ENCODE measurements around the gene ZDHHC17. TPM values are rescaled to one million over a fixed set of nuclear protein-coding genes. Genes with fewer than 3 reads are reported as not detected.
"Not testable (repeated sequence)": the region's sequence is repeated elsewhere in the genome, so short reads cannot be mapped to it uniquely, and the experiment has no call there.

ZDHHC17 gene
- total RNA-seq, 1 donor = 33.3 TPM

GRCh38 chr12:76720068-76720467 lies 43.8 kb upstream of the ZDHHC17 start:
- TF ChIP-seq CTCF (IDR thresholded peaks at IDR 0.05; ENCODE audit: insufficient read depth, low read length) = no peak
- H3K4me3 ChIP-seq (ENCODE audit: low read depth, low read length) = no peak overlapping the region
- DNase-seq (ENCODE audit: low read depth) = peak; percentile 39

GRCh38 chr12:76726626-76727025 lies 37.3 kb upstream of the ZDHHC17 start:
- DNase-seq (ENCODE audit: low read depth) = no peak
- H3K4me3 ChIP-seq (ENCODE audit: low read depth, low read length) = no peak overlapping the region
- TF ChIP-seq CTCF (IDR thresholded peaks at IDR 0.05; ENCODE audit: insufficient read depth, low read length) = no peak

GRCh38 chr12:76732188-76732587 lies 31.7 kb upstream of the ZDHHC17 start:
- not testable (repeated sequence) for H3K4me3 ChIP-seq (ENCODE audit: low read depth, low read length); DNase-seq (ENCODE audit: low read depth)

- not testable (repeated sequence) for H3K4me3 ChIP-seq (ENCODE audit: low read depth, low read length); DNase-seq (ENCODE audit: low read depth)
These were observed 26.2 kb upstream of the ZDHHC17 start for GRCh38 chr12:76737689-76738088.

- DNase-seq (ENCODE audit: low read depth) = no peak
- no peak overlapping the region for H3K4me3 ChIP-seq (ENCODE audit: low read depth, low read length)
- TF ChIP-seq CTCF (IDR thresholded peaks at IDR 0.05; ENCODE audit: insufficient read depth, low read length) = no peak
These were observed 24.9 kb upstream of the ZDHHC17 start for GRCh38 chr12:76738824-76739579.

GRCh38 chr12:76739896-76740295 lies 24.0 kb upstream of the ZDHHC17 start:
- no peak overlapping the region for H3K4me3 ChIP-seq (ENCODE audit: low read depth, low read length)
- no peak for DNase-seq (ENCODE audit: low read depth)
- no peak for TF ChIP-seq CTCF (IDR thresholded peaks at IDR 0.05; ENCODE audit: insufficient read depth, low read length)

- no peak overlapping the region for H3K4me3 ChIP-seq (ENCODE audit: low read depth, low read length)
- TF ChIP-seq CTCF (IDR thresholded peaks at IDR 0.05; ENCODE audit: insufficient read depth, low read length) = no peak
- DNase-seq (ENCODE audit: low read depth) = no peak
These were observed 23.4 kb upstream of the ZDHHC17 start for GRCh38 chr12:76740501-76740900.

- no peak for DNase-seq (ENCODE audit: low read depth)
- TF ChIP-seq CTCF (IDR thresholded peaks at IDR 0.05; ENCODE audit: insufficient read depth, low read length) = no peak
- no peak overlapping the region for H3K4me3 ChIP-seq (ENCODE audit: low read depth, low read length)
These were observed 18.6 kb upstream of the ZDHHC17 start for GRCh38 chr12:76745343-76745742.

All from fibroblast of the aortic adventitia (primary cell).